HG03025 (cell line): ENCODE measurements around the gene UNC5CL.
"Not testable (repeated sequence)": the region's sequence is repeated elsewhere in the genome, so short reads cannot be mapped to it uniquely, and the experiment has no call there.

Source experiments
- ATAC-seq: cut with Tn5 transposase; IDR thresholded peaks from one replicate; pipeline ENCODE4 v1.9.1; 2021; ENCODE audit warnings: mild to moderate bottlenecking, moderate library complexity; ENCODE audit not compliant: unreplicated experiment, low FRiP score

The UNC5CL gene

GRCh38 chr6:41040101-41040939 lies 1.3 kb upstream of the UNC5CL start:
- no peak for ATAC-seq

GRCh38 chr6:41038205-41038604 lies 816 bp downstream of the UNC5CL start:
- ATAC-seq = no peak

GRCh38 chr6:41037107-41037900 lies 1.7 kb downstream of the UNC5CL start:
- no peak for ATAC-seq

- ATAC-seq = no peak
These were observed 2.4 kb downstream of the UNC5CL start for GRCh38 chr6:41036601-41037000.

GRCh38 chr6:41036186-41036585 lies 2.8 kb downstream of the UNC5CL start:
- no peak for ATAC-seq

- ATAC-seq = no peak
These were observed 5.2 kb downstream of the UNC5CL start for GRCh38 chr6:41033776-41034175.

GRCh38 chr6:41032830-41033229 lies 6.2 kb downstream of the UNC5CL start:
- no peak for ATAC-seq

GRCh38 chr6:41028561-41029412 lies 10.2 kb downstream of the UNC5CL start:
- peak; percentile 44 for ATAC-seq

GRCh38 chr6:41027799-41028560 lies 11.0 kb downstream of the UNC5CL start:
- ATAC-seq = peak; percentile 79

- no peak for ATAC-seq
These were observed 11.8 kb downstream of the UNC5CL start for GRCh38 chr6:41027241-41027640.

GRCh38 chr6:41025966-41026530 lies 13.0 kb downstream of the UNC5CL start:
- no peak for ATAC-seq

GRCh38 chr6:41023114-41023513 lies 15.9 kb downstream of the UNC5CL start:
- no peak for ATAC-seq

- no peak for ATAC-seq
These were observed 16.7 kb downstream of the UNC5CL start for GRCh38 chr6:41022294-41022693.

- no peak for ATAC-seq
These were observed 17.2 kb downstream of the UNC5CL start for GRCh38 chr6:41021832-41022231.

- ATAC-seq = no peak
These were observed 21.4 kb downstream of the UNC5CL start for GRCh38 chr6:41017663-41018062.

GRCh38 chr6:41015860-41016259 lies 23.2 kb downstream of the UNC5CL start:
- not testable (repeated sequence) for ATAC-seq

- no peak for ATAC-seq
These were observed 24.2 kb downstream of the UNC5CL start for GRCh38 chr6:41014780-41015179.

GRCh38 chr6:41013466-41014153 lies 25.4 kb downstream of the UNC5CL start:
- ATAC-seq = no peak

- ATAC-seq = no peak
These were observed 27.3 kb downstream of the UNC5CL start for GRCh38 chr6:41011673-41012072.
